Colonic mucosa (tissue), 4 donors: ENCODE data around the gene ATP8B3. TPM values are rescaled to one million over a fixed set of nuclear protein-coding genes. Genes with fewer than 3 reads are reported as not detected.

Experiments
- DNase-seq: peaks from one replicate; pipeline ENCODE4 v3.0.0-alpha.2; 2020
- H3K27ac ChIP-seq: fragments of 200-600 bp; one replicate; pipeline ENCODE4 v1.8.0; 2021
- H3K27me3 ChIP-seq: fragments of 200-600 bp; one replicate; pipeline ENCODE4 v1.8.0; 2021
- H3K36me3 ChIP-seq: fragments of 200-600 bp; one replicate; pipeline ENCODE4 v1.8.0; 2021
- H3K4me1 ChIP-seq: fragments of 200-600 bp; one replicate; pipeline ENCODE4 v1.8.0; 2021; ENCODE audit warnings: mild to moderate bottlenecking
- H3K4me3 ChIP-seq: fragments of 200-600 bp; one replicate; pipeline ENCODE4 v1.8.0; 2021
- H3K9ac ChIP-seq, 2 donors: one replicate each; pipeline ENCODE4 v1.7.0; 2013; ENCODE audit warnings: control low read depth in 2 of 2, low read depth in 2 of 2, low read length in 2 of 2
- H3K9me3 ChIP-seq: fragments of 200-600 bp; one replicate; pipeline ENCODE4 v1.8.0; 2021
- CTCF ChIP-seq: fragments of 200-600 bp; IDR thresholded peaks from one replicate; pipeline ENCODE4 v1.8.0; 2022; ENCODE audit warnings: antibody characterized with exemption, mild to moderate bottlenecking
- intact Hi-C: fragments of 100-400 bp; cut with DNase I; formaldehyde crosslinking; loops from one replicate; pipeline ENCODE4 v1.14.1; 2022
- total RNA-seq, 2 donors: library from RNA; stranded (reverse); fragmentation: NEBNext Ultra II Directional in 1 of 2; extraction: Animal tissue kit (Norgen Biotek cat#: 25700) in 1 of 2; gene quantifications; one replicate each; pipeline ENCODE4 v1.2.1, GENCODE V29; 2021
- donor health status: healthy.
- donor health status: DM: no; HTN: no; CAD: no.
- donor health status: DM: no; HTN: no; CAD: no.

Gene ATP8B3
- total RNA-seq, 2 donors from 2014 or later = 0.15 to 0.42 TPM

DNA sequence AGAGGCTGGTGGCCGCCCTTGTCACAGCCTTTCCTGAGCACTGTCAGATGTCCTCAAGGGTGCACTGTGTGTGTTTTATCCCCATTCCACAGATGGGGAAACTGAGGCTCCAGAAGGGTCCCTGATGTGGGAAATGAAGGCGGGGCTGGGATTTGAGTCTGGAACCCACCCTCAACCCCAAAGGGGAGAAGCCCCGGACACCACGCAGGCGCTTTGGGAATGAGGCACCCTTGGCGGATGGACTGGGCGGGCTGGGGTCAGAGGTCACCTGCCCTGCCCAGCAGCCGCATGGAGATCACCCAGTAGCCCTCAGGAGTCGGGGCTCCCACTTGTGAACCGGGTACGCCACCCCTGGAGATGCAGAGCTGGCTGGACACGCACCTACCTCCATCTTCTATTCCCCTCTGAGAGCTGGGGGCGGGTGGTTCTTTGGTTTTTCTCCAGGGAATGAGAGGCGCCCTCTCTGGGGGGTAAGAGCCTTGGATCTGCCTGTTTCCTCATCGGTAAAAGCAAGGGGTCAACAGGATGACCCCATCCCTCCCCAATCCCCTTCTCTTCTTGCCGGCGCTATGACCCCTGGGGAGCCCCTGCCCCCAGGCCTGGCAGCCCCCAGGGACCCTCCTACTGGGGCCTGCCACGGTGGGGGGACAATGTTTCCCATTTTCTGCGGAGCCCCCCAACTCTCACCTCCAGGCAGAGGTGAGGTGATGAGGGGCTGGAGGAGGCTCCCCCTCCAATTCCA, 67.1 kb downstream of the ATP8B3 start:
- no peak for DNase-seq
- TF ChIP-seq CTCF = no peak
- no peaks in the 10 kb centered on the region for H3K9me3 ChIP-seq
- no peaks in the 10 kb centered on the region for H3K36me3 ChIP-seq
- H3K27ac ChIP-seq = no peak overlapping the region
- H3K4me1 ChIP-seq = peaks cover 10% of the 10 kb centered on the region
- peaks cover 42% of the 10 kb centered on the region for H3K27me3 ChIP-seq
- no peak overlapping the region for H3K9ac ChIP-seq
- intact Hi-C loops = no loop called here
- no peak overlapping the region for H3K4me3 ChIP-seq

DNA sequence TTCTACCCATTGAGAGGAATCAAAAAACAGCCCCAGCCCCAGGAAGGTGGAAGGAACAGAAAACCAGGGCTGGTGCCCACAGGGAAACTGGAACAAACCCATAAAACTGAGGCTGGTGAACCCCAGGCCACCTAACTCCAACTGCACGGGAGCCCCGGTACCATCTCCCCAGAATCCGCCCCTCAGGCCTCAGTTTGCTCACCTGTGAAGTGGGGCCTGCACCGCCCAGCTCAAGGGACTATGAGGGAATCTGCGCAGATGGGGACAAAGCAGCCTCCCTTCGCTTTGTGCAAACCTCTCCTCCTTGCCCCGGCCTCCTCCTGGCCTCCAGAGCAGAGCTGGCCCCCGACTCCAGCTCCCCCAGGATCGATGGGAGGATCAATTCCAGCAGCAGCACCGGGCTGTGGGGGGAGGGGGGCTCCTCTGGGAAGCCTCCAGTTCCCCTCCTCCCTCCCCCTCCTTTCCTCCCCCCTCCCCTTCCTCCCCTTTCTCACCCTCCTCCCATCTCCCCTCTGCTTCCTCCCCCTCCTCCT, 67.9 kb downstream of the ATP8B3 start:
- Histone ChIP-seq H3K27ac (no peak overlapping the region), H3K36me3 (no peaks in the 10 kb centered on the region), H3K4me1 (peaks cover 8% of the 10 kb centered on the region), H3K4me3 (no peak overlapping the region), H3K9me3 (no peaks in the 10 kb centered on the region), H3K27me3 (peaks cover 34% of the 10 kb centered on the region), H3K9ac (no peak overlapping the region)
- intact Hi-C loops = no loop called here
- no peak for DNase-seq
- no peak for TF ChIP-seq CTCF

DNA sequence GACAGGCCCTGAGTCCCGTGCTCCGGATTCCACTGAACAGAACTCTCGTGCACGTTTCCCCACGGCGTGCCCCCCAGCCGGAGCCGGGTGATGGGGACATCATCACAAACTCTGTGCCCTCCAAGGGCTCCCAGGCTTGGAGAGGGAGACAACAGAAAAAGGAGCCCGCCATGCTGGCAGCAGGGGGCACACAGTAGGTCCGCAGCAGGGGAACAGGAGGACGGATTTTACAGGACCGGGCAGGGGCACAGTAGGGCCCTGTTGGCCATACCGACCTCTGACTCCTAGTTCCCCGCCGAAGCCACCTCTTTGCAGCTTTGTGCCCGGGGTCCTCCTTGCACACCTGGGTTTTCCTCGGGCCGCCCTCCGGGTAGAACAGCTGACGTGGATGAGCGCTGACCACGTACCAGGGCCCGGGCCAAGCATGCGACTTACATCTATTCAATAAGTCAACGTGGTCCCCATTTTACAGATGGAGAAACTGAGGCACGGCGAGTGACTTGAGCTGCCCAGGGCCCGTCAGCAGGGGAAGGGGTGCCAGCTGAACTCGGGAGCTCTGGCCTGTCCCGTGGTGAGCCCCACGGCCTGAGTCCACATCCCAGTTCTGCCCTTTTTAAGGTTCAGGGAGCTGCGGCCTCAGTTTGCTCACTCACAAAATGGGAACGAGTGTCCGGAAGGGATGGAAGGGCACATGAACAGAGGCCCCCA, 68.9 kb downstream of the ATP8B3 start:
- peaks cover 28% of the 10 kb centered on the region for H3K27me3 ChIP-seq
- H3K27ac ChIP-seq = no peak overlapping the region
- H3K36me3 ChIP-seq = no peaks in the 10 kb centered on the region
- no peak overlapping the region for H3K9ac ChIP-seq
- no peak overlapping the region for H3K4me3 ChIP-seq
- no peaks in the 10 kb centered on the region for H3K4me1 ChIP-seq
- TF ChIP-seq CTCF = no peak
- no peak for DNase-seq
- H3K9me3 ChIP-seq = no peaks in the 10 kb centered on the region
- intact Hi-C loops = no loop called here

- no peaks in the 10 kb centered on the region for H3K36me3 ChIP-seq
- intact Hi-C loops = no loop called here
- H3K27me3 ChIP-seq = peaks cover 16% of the 10 kb centered on the region
- no peak overlapping the region for H3K9ac ChIP-seq
- no peak overlapping the region for H3K27ac ChIP-seq
- H3K4me1 ChIP-seq = no peaks in the 10 kb centered on the region
- no peak overlapping the region for H3K4me3 ChIP-seq
- no peak for TF ChIP-seq CTCF
- no peak for DNase-seq
- H3K9me3 ChIP-seq = no peaks in the 10 kb centered on the region
Observed at GRCh38 chr19:1739960-1740629, 72.0 kb downstream of the ATP8B3 start.

- no peak overlapping the region for H3K27ac ChIP-seq
- TF ChIP-seq CTCF = no peak
- intact Hi-C loops = no loop called here
- no peaks in the 10 kb centered on the region for H3K9me3 ChIP-seq
- no peaks in the 10 kb centered on the region for H3K4me1 ChIP-seq
- H3K36me3 ChIP-seq = no peaks in the 10 kb centered on the region
- no peak for DNase-seq
- no peak overlapping the region for H3K9ac ChIP-seq
- H3K4me3 ChIP-seq = no peak overlapping the region
- peaks cover 12% of the 10 kb centered on the region for H3K27me3 ChIP-seq
Observed at GRCh38 chr19:1736927-1737326, 75.1 kb downstream of the ATP8B3 start.
